ENCODE data around the gene ROBO1.
"Not testable (repeated sequence)": the region's sequence is repeated elsewhere in the genome, so short reads cannot be mapped to it uniquely, and the experiment has no call there.

Gene ROBO1

DNA sequence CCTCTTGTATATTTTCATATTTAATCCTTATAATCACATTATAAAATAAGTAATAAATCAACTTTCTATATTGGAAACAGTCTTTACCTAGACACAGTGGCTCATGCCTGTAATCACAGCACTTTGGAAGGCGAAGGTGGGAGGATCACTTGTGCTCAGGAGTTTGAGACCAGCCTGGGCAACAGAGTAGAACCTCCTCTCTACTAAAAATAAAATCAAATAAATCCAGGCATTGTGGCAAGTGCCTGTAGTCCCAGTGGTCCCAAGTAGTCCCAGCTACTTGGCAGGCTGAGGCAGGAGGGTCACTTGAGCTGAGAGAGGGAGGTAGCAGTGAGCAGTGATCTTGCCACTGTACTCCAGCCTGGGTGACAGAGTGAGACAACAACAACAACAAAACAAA lies 975.1 kb downstream of the ROBO1 start:
- DNase-seq (ENCODE audit: low read depth), result no peak

DNA sequence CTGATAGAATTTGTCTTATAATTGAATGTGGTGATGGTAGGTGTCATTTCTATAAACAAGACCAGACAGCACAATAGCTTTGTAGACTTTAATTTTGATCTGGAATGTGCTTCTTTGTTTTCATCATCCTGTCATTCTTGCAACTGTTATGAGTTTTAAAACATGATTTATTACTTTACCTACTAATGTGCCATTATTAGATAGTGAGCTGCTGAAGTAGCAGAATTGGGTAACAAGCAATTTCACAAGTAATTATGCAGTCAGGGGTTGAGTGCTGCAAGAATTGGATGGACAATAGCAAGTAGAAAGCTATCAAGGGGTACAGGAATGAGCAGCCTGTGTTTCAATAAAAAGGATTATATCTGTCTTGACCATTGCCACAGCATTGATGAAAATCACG lies 975.6 kb downstream of the ROBO1 start:
- DNase-seq (ENCODE audit: low read depth), result no peak

DNA sequence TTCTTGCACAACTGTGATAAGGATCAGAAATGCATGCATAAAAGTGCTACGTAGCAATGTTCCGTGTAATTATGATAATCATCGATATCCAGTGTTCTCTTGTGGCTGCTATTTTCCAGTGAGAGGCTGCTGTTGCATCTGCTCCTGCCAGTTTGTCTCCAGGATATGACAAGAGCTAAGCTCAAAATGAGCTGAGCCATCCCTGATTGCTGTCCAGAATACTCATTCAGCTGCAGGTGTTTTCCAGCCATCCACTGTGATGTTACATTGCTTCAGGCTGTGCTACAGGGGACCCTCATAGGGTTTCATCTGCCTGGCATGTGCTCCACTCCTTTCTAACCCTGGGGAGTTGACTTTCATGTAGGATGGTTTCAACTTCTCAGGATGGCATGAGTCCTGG lies 976.0 kb downstream of the ROBO1 start:
- no peak for DNase-seq (ENCODE audit: low read depth)

DNA sequence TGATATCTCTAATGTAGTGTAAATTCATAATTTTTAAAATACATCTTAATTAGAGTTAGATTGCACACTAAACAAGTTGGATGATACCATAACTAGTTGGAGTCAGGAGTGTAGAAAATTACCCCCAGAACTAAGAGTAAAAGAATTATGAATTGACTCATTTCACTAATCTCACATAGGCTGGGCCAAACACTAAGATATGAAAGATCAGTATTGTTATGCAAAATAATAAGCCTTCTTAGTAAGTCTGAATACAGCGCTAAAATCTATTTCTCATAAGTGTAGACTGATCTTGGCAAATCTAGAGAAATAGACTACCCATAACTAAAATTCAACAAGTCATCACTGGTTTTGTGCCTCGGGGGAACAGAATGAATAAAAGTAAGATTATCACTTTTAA lies 979.0 kb downstream of the ROBO1 start:
- no peak for DNase-seq (ENCODE audit: low read depth)

DNA sequence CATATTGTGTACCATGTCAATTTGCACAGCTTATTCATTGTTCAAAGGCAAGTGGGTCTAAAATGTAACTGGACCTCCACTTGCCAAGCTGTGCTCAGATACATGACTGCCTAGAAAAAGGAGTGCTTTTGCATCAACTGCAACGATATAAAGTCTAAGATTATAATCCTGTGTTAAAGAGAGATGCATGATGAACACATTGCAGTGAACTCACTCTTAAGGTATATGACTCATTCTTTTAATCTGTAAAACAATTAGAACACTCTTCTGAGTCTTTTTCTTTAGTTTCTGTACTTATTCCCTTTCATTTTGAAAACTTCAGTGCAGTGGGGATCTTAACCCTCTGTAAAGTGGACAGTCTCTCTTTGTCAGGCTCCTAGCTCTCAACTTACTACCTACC lies 982.8 kb downstream of the ROBO1 start:
- no peak for DNase-seq (ENCODE audit: low read depth)

DNA sequence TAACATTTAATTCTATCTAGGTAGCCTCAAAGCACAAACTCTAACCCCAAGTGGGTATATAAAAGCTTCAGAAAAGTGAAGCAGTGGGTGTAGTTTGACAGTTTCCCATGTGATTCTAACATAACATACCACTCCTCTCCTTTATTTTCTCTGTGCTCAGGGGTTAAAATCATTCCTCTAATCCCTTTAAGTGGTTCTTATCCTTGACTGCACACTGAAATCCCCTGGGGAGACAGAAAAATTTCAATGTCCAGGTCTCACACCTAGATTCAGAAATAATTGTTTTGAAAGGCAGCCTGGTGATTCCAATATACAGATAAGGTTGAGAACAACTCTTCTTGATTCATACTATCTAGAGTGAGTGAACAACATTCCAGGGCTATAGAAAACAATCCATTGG lies 986.4 kb downstream of the ROBO1 start:
- no peak for DNase-seq (ENCODE audit: low read depth)

DNA sequence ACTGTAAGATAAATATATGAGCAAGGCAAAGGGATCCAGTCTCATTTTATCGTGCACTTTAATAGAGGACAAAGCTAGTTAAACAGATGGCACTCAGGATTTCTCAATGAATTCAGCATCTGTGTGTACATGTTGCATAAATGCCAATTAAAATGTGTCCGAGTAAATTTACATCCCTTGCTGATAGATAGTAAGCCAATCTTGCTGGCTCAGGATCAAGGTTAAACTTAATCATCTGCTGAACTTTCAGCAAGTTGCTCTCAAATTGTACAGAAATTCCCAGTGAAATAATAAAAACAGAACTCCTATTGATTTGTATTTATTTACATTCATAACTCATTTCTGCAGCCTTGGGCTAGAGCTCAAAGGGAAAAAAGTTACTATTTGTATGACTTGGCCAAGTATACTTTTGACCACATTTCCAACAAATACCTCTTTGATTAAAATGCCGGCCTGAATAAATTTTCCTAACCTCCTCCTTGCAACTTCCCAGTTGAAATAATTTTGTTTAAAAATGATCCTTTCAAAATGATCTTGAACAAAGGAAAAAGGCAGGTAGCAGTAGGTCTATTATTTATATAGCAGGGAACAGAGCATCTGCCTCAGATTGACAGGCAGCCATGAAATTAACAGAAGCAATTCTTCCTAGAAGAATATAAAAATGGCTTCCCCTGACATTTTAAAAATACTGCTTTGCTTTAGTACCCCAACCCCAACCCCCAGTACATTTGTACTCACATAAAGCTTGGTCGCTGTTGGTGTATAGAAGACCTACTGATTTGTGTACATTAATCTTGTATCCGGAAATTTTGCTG lies 1001.9 kb downstream of the ROBO1 start:
- no peak for DNase-seq (ENCODE audit: low read depth)

DNA sequence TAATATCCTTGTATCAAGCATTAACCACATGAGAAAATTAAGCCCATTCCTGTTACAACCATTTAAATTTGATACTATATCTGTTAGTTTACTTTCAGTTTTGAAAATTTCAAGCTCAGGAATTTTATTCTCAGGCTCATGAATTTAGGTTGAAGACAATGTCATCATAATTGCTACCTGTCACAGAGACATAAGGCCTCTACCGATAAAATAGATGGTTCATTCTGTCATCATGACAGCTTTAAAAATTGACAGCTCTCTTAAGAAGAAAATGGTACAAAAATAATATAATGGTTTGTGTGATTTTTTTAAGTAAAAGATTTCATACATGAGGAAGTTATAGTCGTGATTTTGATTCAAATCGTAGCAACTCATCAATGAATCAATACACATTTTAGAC lies 1003.2 kb downstream of the ROBO1 start:
- no peak for DNase-seq (ENCODE audit: low read depth)

DNA sequence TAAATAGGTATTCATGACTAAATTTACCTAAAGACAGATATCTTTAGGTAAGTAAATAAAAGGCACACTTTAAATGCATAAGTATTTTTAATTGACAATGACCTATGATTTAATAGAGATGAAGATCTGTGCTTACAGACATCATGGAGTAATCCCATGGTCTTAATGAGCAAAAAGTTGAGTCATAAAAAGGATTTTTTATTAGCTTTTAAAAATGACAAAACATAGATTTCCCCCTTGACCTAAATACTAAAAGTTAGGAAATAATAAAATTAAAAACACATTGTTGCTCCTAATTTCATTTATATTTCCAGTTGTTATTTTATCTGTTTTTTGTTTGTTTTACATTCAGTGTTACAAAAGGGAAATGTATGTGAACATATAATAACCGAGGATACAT lies 1005.7 kb downstream of the ROBO1 start:
- DNase-seq (ENCODE audit: low read depth), result no peak

DNA sequence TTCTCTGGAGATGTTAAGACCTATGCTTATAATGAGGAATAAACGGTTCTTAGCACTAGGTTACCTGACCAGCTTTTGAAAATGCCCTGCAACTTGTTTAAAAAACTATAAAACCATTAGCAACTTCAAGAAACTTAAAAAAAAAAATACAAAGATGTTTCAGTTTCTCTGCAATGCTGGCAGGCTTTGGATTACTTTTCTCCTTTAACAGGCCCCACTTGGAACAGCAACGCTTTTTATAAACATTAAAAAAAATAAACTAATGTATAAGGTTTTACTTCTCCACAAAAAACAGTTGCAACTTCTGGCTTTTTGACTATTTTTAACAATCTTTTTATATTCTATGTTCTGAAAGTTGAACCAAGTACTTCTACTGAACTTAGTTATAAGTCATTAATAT lies 1006.7 kb downstream of the ROBO1 start:
- no peak for DNase-seq (ENCODE audit: low read depth)

DNA sequence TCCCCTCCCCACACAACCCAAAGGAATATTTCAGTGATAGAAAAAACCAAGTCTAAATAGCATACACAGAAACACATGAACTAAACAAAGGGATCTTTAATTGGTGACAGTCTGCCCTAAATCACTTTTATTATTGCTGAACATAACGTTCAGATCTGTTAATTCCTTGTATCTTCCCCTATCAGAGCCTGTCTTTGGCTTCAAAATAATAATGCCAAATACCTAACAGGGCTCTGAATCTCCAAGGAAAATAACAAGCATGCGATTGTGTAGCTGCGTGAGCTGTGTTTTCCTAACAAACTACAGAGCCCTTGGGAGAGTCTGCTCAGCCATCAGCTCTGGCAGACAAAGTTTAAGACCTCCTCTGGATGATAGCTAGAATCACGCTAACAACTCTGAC lies 1010.1 kb downstream of the ROBO1 start:
- no peak for DNase-seq (ENCODE audit: low read depth)

DNA sequence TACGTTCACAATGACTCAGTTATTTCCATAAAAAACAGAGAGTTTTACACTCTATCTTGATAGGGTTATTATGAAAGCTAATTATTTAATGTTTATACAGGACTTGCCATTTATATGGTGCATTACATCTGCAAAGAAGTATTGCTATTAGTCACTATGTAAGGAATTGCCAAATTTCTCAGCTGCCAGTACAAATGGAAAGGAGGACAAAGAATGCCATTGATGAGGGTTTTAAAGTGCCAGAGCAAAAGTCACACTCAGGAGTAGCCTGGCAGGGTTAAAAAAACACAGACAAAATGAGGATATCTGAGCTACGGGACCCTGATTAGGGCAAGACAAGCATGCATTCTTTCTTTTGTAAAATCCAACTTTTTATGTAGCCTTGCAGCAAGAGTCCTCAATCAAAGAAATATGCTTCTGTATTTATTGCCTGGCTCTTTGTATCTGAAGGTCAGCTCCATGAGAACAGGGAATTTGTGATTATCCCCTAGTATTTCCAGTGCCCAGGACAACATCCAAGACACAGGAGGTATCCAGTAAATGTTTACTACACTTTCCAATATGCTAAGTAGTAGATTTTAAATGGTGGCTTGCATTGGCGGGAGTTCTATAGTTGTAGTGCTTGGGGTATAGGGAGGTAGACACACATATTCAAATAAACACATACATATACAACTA lies 1013.6 kb downstream of the ROBO1 start:
- no peak for DNase-seq (ENCODE audit: low read depth)

DNA sequence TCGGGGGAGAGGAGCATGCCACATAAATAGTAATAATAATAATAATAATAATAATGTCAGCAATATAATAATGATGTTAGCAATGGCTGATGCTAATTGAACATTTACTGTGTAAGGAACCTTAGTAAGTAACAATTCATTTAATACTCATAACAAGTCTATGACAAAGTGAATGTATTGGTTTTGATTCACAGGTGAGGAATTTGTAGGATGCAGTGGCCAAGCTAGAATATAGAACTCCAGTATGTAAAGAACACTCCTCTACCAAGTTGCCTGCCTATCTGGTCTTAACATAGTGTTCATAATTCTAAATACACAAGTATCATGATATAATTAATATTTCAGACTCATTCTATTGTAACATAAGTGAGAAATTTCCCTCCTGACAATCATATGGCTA lies 1016.5 kb downstream of the ROBO1 start:
- DNase-seq (ENCODE audit: low read depth), result no peak

DNA sequence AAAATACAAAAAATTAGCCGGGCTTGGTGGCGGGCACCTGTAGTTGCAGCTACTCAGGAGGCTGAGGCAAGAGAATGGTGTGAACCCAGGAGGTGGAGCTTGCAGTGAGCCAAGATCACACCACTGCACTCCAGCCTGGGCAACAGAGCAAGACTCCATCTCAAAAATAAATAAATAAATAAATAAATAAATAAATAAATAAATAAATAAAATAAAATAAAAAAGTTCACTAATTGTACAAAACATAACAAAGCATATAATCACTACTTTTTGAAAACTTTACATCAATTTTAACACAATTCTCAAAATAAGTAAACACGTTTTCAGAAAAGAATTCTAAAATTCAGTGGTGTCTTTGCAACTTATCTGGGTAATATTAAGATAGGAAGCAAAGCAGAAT lies 1017.5 kb downstream of the ROBO1 start:
- DNase-seq (ENCODE audit: low read depth), result not testable (repeated sequence)

DNA sequence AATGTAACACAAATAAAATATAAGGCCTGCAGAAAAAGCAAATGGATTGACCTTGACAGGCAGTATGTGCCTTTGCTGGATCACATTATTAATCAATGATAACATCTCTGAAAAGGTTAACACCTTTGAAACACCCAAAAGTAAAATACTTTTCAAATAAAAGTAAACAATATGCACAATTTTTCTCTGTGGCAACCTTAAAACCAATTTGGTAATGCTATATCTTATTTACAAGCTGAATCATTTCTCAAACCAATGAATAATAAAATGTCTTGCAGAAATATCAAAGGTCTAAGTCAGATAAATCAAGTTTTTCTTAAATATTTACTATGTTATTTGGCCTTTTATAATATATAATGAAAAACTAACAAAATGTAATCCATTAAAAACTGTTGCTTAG lies 1018.7 kb downstream of the ROBO1 start:
- no peak for DNase-seq (ENCODE audit: low read depth)

DNA sequence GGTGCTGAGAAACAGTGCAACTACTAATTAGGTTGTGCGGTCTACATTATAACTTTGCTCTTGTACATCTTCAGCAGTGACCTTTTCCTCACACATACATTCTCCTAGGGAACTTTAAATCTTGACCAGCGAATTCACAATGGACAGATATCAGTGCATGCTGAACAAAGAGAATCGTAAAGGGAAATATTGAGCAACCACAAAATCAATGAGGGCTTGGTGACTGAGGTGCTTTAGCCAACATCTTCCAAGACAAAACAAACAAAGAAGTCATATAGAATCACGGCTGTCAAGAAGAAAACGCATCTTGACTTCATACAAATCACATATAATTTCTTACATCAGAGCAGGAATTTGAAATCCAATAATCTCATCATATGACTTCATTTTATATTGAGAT lies 1022.0 kb downstream of the ROBO1 start:
- no peak for DNase-seq (ENCODE audit: low read depth)

DNA sequence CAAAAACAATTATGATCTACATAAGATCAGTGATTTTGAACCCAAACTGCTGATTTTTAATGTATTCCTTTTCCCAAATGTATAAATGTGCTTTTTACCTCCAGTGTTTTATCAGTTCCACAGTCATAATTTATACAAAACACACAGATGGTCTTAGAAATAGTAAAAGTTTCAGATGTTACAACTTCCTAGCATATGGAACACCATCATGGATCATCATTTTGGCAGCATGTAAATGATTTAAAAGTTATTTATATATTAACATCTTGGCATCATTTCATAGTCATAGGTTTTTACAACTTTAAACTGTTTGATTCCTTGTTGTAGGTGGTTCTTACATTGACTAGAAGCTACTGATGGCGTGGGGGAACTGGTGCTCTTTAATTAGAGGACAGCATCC lies 1025.3 kb downstream of the ROBO1 start:
- no peak for DNase-seq (ENCODE audit: low read depth)

DNA sequence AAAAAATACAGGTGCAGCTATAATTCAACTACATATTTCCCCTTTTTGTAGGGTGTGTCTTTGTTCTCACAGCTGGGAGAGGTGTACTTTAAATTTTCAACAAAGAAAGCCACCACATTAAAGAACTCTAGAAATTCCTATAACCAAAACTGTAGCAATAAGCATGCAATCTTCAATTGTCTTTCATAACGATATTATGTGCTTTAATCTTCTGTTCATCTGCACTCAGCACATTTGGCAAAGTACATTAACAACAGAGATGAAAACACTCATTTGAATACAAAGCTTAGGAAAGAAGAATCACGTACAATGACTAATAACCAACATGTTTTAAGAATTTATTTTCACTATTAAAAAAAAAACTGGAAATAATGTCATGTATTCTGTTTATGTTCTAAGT lies 1025.8 kb downstream of the ROBO1 start:
- DNase-seq (ENCODE audit: low read depth), result no peak

DNA sequence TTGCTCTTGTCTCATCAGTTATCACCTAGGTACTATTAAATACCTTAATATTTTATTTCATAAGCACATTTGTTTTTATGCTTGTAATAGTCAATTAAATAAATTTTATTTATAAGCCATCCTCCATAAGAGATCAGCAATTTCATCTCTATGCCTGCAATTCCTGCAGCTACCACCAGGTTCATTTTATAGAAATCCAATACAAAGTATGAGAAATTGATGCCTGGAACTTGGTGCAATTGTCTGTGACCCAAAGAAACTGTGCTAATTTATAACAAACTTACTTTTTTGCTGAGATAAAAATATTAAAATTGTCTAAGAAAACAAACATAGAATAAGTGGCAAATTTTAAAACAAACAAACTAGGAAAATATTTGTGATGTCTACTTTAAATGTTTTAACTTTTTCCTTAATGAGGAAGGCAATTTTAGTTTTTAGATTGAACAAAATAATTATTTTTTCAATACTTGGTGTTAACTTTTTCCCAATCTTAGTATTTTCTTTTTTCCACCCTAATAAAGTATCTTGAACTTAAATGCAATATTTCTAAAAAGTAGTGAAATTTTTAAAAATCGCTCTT lies 1026.6 kb downstream of the ROBO1 start:
- DNase-seq (ENCODE audit: low read depth), result no peak

DNA sequence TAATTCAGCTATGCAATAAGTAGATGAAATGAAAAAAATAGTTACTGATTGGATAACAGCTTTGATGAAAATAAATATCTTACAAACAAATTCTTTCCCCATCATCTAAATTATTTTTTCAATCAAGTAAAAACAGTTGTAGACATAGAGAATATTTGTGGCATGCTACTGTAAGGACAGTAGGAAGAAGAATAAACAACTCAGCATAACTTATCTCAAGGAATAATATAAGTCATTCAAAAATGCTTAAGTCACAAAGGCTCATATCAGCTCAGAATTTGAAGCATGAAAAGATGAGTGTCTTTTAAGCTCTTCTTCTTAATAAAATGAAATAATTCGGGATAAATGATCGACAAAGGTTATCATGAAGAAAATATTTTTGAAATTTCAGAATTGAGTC lies 1029.0 kb downstream of the ROBO1 start:
- DNase-seq (ENCODE audit: low read depth), result no peak

DNA sequence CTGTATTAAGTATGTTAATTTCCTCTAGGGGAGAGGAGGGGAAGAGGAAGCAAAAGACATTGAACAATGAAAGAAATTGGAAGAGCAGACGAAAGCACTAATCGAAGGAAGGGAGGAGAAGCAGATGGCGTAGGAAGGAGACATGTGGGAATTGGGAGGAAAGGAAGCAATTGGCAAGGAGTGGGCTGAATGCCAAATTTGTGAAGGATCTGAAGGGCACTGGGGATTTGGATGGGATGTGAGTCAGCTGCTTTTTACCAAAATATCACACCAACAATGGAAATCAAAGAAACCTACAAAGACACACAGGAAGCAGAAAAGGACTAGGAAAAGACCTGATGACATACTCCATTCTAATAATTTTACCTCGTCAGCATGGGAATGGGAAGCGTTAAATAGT lies 1029.8 kb downstream of the ROBO1 start:
- no peak for DNase-seq (ENCODE audit: low read depth)

DNA sequence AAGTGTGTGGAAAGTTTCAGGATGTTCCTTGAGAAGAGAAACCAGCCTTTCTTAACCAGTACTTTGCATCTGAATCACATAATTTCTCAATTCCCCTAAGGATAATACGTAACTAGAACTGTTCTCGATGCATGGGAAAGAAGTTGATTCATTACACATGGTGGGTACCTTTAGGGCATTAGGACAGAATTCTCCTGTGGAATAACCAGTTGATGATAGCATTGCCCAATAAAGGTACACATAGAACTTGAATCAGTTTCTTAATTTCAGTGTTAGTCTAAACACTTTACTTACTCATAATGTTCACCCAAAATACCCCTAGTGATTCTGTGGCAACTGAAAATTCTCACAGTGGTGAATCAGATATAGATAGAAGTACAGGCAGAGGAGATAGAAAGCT lies 1030.9 kb downstream of the ROBO1 start:
- DNase-seq (ENCODE audit: low read depth), result no peak

DNA sequence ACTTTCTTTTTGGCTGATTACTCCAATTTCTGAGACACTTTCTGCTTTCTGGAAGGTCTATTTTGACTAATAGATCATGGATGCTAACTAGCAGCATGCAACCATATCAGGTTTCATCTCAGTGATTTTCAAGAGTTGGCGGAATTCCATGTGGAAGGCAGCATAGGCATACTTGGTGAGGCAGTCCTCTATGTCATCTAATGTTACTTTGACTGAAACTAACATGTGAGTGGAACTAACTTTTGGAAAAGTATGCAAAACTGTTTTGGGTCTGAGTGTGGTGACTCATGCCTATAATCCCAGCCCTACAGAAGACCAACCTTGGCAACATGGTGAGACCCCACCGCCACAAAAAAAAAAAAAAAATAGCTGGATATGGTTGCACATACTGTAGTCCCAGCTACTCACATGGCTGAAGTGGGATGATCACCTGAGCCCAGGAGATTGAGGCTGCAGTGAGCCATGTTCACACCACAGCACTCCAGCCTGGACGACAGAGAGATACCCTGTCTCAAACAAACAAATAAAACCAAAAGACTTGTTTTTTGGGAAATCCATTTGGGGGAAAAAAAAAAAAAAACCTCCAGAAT lies 1033.7 kb downstream of the ROBO1 start:
- DNase-seq (ENCODE audit: low read depth), result no peak
